ENCODE measurements around the gene SPINK1.

SPINK1 gene

DNA sequence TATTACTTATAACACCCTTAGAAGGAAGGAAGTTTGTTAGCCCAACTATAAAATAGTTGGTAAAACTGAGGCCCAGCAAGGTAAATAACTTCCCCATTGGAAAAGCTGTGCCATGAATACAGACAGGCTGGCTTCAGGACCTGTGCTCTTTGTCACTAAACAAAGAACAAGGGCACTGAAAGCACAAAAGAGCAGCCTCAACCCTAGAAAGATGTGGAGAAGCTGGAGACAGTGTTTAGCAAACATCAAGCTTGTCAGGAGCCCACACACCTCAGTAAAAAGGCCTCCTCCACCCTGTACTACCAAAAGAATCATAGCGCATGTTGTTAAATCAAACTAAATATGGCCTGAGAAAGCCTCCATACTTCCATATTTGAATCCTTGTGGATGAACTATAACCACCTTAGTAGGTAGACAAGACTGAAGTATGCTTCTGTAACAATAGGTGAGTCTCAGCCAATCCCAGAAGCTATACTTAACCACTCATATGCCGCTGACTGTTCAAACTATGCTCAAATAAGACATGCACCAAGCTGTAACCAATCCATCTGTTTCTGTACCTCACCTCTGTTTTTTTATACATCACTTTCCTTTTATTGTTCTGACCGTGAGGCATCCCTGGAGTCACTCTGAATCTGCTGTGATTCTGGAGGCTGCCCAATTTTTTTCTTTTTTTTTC is 28.6 kb upstream of the SPINK1 start:
- H3K27ac Mint-ChIP-seq = no peak overlapping the region
- no peaks in the 10 kb centered on the region for H3K36me3 Mint-ChIP-seq (ENCODE audit: low read depth)
- H3K4me3 Mint-ChIP-seq = no peak overlapping the region
- peaks cover 3% of the 10 kb centered on the region for H3K27me3 Mint-ChIP-seq (ENCODE audit: low read depth)
- no peaks in the 10 kb centered on the region for H3K4me1 Mint-ChIP-seq (ENCODE audit: low read depth)
- H3K9me3 Mint-ChIP-seq = no peaks in the 10 kb centered on the region

DNA sequence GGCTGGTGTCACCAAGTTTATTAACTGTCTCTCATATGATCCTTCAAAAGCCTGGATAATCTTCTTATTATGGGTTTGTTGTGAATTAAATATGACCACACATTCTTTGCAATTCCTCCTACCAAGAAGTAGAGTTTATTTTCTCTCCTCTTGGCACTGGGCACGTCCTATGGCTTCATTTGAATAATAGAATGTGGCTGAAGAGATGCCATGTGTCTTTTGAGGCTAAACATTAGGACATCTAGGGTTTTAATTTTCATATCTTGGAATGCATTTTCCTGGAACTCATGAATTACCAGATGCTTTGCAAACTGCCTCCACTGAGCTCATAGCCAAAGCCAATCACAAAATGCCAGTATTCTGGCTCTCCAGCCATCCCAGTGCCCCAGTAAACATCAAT is 27.1 kb upstream of the SPINK1 start:
- Mint-ChIP-seq H3K4me3 (no peak overlapping the region), H3K9me3 (no peaks in the 10 kb centered on the region), H3K27ac (no peak overlapping the region), H3K36me3 (ENCODE audit: low read depth) (no peaks in the 10 kb centered on the region), H3K4me1 (ENCODE audit: low read depth) (no peaks in the 10 kb centered on the region), H3K27me3 (ENCODE audit: low read depth) (peaks cover 5% of the 10 kb centered on the region)

DNA sequence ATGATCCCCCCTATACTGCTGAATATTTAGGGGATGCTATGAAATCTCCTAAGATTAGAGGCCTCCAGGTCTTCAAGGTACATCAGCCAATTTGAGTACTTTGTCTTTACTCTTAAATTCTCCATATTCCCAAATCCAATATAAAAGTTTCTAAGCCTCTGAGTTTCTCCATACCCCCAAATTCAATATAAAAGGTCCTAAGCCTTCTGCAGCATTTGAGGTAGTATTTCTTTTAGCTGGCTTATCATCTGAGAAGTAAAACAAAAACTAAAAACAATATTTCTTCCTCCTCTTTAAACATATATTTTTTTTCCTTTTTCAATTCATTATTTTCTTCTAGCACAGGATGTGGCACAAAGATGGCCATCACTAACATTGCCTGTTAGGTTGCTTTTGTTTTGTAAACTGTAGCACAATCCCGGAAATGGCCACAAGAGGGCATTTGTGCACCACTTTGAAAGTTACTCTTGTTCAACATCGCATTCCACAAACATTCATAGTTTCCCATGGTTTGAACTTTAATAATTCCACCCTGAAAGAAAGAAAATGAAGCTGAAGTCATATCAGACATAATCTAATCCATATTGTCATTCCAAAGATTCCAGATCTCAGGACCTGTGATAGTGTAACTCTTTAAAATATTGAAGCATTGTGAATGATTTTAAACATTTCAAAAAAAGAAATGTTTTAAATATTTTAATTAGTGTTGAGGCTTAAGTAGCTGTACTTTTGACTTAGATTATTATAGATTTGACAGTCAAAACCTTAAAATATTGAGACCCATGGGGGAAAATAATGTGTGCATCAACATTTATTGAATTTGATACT is 26.0 kb upstream of the SPINK1 start:
- peaks cover 8% of the 10 kb centered on the region for H3K27me3 Mint-ChIP-seq (ENCODE audit: low read depth)
- H3K4me3 Mint-ChIP-seq = no peak overlapping the region
- H3K27ac Mint-ChIP-seq = no peak overlapping the region
- H3K4me1 Mint-ChIP-seq (ENCODE audit: low read depth) = no peaks in the 10 kb centered on the region
- H3K9me3 Mint-ChIP-seq = no peaks in the 10 kb centered on the region
- H3K36me3 Mint-ChIP-seq (ENCODE audit: low read depth) = no peaks in the 10 kb centered on the region

DNA sequence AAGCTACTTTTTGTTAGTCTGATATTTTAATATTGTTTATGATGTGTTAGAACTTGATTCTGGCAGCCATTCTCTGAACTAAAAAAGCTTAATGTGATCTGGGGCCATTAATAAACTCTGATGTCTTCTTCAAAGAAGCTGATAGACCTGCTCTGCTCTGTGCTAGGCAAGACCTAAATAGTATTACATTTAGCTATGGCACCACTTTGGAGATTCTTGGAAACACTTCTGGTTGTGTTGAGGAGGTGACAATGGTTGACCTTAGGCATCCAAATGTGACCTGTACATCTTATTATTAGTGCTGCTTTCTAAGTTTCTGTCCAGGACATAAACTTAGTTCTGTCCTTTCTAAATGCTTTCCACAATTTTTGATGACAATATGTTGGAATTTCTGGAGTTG is 25.3 kb upstream of the SPINK1 start:
- no peaks in the 10 kb centered on the region for H3K36me3 Mint-ChIP-seq (ENCODE audit: low read depth)
- no peaks in the 10 kb centered on the region for H3K9me3 Mint-ChIP-seq
- H3K27me3 Mint-ChIP-seq (ENCODE audit: low read depth) = peaks cover 8% of the 10 kb centered on the region
- no peak overlapping the region for H3K27ac Mint-ChIP-seq
- no peak overlapping the region for H3K4me3 Mint-ChIP-seq
- H3K4me1 Mint-ChIP-seq (ENCODE audit: low read depth) = no peaks in the 10 kb centered on the region

DNA sequence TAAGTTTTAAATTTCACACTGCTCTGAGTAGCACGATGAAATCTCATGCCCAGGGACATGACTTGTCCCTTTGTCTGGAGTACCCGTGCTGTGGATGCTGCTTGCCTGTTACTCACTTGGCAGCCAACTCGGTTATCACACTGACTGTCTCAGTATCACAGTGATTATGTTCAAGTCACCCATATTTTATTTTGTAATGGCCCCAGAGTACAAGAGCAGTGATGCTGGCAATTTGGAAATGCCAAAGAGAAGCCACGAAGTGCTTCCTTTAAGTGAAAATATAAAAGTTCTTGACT is 24.3 kb upstream of the SPINK1 start:
- Mint-ChIP-seq H3K36me3 (ENCODE audit: low read depth) (no peaks in the 10 kb centered on the region), H3K4me1 (ENCODE audit: low read depth) (no peaks in the 10 kb centered on the region), H3K27ac (no peak overlapping the region), H3K4me3 (no peak overlapping the region), H3K27me3 (ENCODE audit: low read depth) (peaks cover 8% of the 10 kb centered on the region), H3K9me3 (no peaks in the 10 kb centered on the region)

DNA sequence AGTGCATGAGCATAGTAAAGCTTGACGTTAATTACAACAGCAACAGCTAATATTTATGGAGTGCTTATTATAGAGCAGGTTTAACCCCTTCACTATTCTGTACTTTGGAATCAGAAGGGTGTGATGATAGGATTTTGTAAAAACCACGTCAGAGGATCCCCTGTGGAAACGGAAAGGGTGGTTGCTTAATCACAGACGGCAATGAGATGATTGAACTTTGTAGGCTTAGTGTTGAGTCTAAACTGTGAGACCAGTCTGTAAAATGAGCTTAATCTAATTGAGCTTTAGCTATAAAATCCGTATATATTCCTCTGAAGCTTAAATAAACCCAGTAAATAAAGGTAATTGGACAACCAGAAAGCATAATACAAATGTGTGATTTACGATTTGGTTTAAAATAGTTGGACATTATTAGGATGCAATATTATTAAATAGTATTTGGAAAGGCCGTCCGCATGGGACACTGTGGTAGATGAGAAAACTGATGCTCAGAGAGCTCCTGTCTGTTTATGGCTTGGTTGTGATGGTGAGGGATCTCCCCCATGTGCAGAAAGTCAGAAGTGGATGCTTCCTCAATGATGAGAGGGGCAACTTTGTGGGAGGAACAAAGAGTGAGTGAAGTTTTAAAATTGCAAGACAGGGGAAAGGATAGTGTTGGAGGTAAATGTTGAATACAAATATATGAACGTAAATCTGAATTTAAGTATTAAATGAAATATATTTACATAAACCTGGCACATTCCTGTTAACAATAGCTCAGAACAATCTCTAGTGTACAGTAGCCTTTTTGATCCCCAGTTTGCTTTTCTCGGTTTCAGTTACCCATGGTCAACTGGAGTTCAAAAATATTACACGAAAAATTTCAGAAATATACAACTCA is 23.7 kb upstream of the SPINK1 start:
- Mint-ChIP-seq H3K27me3 (ENCODE audit: low read depth) (peaks cover 8% of the 10 kb centered on the region), H3K4me1 (ENCODE audit: low read depth) (no peaks in the 10 kb centered on the region), H3K27ac (no peak overlapping the region), H3K36me3 (ENCODE audit: low read depth) (no peaks in the 10 kb centered on the region), H3K9me3 (no peaks in the 10 kb centered on the region), H3K4me3 (no peak overlapping the region)

DNA sequence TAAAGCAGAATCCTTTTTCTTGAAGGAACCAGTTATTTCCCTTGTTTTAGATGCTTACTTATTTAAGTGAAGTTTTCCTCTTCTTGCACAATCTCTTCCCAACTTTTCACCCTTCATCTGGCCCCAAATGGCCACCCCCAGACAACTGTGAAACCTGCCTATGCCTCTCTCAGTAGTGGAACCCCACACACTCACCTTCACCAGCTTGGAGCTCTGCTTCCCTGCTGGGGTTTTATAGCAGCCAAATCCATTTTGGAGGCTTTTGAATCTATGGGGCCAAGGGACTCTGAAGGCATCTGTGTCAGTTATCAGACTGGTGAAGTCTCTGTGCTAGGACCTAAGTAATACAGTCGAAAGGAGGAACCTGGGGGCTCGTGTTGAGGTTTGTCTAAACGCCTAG is 22.9 kb upstream of the SPINK1 start:
- H3K4me3 Mint-ChIP-seq = no peak overlapping the region
- no peaks in the 10 kb centered on the region for H3K36me3 Mint-ChIP-seq (ENCODE audit: low read depth)
- H3K9me3 Mint-ChIP-seq = no peaks in the 10 kb centered on the region
- H3K4me1 Mint-ChIP-seq (ENCODE audit: low read depth) = no peaks in the 10 kb centered on the region
- peaks cover 8% of the 10 kb centered on the region for H3K27me3 Mint-ChIP-seq (ENCODE audit: low read depth)
- H3K27ac Mint-ChIP-seq = no peak overlapping the region

DNA sequence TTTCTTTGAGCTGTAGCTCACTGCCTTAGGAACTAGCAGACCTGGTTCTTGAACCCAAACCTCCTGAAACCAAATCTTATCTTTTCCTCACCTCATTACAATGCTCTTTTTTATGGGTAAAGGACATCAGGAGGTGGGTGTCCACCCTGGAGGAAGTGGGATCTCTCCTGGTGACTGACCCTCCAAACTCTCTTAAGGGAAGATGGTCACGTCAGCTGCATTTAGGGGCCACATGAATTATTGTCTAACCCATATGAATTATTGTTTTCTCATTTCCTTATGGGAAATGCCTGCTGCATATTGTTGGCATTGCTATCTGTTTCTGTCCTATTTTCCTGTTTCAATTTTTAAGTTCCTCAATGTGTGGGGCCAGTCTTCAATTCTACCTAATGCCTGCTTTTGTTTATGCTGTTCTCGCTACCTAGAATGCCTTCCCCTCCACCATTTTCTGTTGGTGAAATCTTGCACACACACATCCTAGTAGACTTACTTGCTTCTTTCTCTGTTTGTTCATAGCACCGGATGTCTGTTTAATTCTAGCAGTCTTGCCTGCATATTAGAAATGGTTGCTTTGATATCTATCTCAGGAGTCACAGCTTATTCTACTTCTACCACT is 22.0 kb upstream of the SPINK1 start:
- no peaks in the 10 kb centered on the region for H3K4me1 Mint-ChIP-seq (ENCODE audit: low read depth)
- no peak overlapping the region for H3K4me3 Mint-ChIP-seq
- peaks cover 7% of the 10 kb centered on the region for H3K27me3 Mint-ChIP-seq (ENCODE audit: low read depth)
- H3K36me3 Mint-ChIP-seq (ENCODE audit: low read depth) = no peaks in the 10 kb centered on the region
- H3K27ac Mint-ChIP-seq = no peak overlapping the region
- H3K9me3 Mint-ChIP-seq = no peaks in the 10 kb centered on the region

DNA sequence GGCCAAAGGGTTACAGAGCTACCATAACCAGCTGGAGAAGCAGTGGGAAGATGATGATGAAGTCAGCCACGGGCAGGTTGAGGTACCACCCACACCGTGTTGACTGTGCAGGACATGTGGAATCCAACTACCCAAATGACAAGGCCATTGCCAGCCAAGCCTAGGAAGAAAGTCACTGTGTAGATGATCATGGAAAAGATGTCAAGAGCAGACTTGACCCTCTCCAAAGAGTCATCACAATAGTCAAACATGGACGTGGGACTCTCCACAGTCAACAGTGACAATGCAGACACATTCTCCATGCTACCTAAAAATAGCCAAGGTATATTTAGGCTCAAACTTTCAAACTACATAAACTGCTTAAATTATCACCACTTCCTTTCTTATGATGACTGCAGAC is 20.9 kb upstream of the SPINK1 start:
- peaks cover 9% of the 10 kb centered on the region for H3K27me3 Mint-ChIP-seq (ENCODE audit: low read depth)
- no peaks in the 10 kb centered on the region for H3K4me1 Mint-ChIP-seq (ENCODE audit: low read depth)
- H3K4me3 Mint-ChIP-seq = no peak overlapping the region
- no peak overlapping the region for H3K27ac Mint-ChIP-seq
- H3K36me3 Mint-ChIP-seq (ENCODE audit: low read depth) = no peaks in the 10 kb centered on the region
- H3K9me3 Mint-ChIP-seq = no peaks in the 10 kb centered on the region

DNA sequence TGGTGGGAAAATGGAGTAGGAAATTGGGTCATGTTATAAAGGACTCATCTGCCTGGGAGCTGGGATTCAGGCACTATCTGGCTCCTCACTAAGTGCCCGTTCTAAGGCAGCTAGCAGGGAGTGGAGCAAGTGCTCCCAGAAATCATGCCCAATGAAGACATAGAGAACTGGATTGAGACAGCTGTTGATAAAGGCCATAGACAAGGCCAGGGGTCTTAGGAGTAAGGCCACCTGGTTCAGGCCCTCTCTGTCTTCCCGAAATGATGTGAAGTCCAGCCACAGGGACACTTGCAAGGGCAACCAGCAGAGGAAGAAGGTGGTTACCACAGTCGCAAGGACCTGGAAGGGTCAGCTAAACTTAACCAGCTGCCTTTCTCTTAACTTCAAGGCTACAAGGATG is 20.1 kb upstream of the SPINK1 start:
- no peaks in the 10 kb centered on the region for H3K4me1 Mint-ChIP-seq (ENCODE audit: low read depth)
- peaks cover 9% of the 10 kb centered on the region for H3K27me3 Mint-ChIP-seq (ENCODE audit: low read depth)
- H3K36me3 Mint-ChIP-seq (ENCODE audit: low read depth) = no peaks in the 10 kb centered on the region
- no peaks in the 10 kb centered on the region for H3K9me3 Mint-ChIP-seq
- H3K4me3 Mint-ChIP-seq = no peak overlapping the region
- no peak overlapping the region for H3K27ac Mint-ChIP-seq

DNA sequence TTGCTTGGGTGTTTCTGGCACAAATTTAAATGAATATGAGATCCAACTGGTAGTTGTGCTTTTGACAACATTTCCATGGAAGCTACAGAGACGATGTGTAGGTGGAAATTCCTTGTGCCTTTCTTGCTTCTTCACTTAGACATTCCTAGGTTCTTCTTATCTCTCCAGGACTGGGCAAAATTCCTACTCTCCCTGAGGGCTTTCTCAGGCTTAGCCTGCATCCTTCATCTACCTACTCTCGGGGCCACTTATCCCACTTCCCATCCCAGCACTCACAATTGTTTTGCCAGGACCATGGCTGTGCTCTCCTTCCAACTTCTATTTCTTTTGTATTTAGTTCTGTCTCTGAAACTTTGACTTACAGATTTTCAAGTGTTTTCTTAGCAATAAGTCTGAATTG is 17.8 kb upstream of the SPINK1 start:
- H3K4me3 Mint-ChIP-seq = no peak overlapping the region

DNA sequence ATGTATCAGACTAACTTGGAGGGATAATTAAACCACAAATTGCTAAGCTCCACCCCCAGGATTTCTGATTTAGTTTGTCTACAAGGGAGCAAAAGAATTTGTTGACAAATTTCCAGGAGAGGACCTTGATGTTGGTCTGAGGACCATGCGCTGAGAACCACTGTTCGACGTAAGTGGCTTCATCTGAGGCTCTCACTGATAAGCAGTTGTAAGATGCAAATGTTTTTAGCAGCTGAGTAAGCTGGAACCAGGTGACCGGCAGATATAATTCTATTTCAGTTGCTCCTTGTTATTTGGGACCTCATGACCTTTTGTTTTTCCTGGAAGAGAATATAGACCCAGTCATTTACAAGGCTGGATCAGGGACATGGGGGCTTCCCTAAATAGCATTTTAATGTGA is 14.1 kb upstream of the SPINK1 start:
- Mint-ChIP-seq H3K4me1 (ENCODE audit: low read depth) (no peaks in the 10 kb centered on the region), H3K36me3 (ENCODE audit: low read depth) (no peaks in the 10 kb centered on the region), H3K27me3 (ENCODE audit: low read depth) (peaks cover 4% of the 10 kb centered on the region), H3K9me3 (no peaks in the 10 kb centered on the region), H3K27ac (no peak overlapping the region), H3K4me3 (no peak overlapping the region)

More for the DNA sequence above, 17.8 kb upstream of the SPINK1 start:
- no peaks in the 10 kb centered on the region for H3K9me3 Mint-ChIP-seq
- peaks cover 9% of the 10 kb centered on the region for H3K27me3 Mint-ChIP-seq (ENCODE audit: low read depth)
- no peak overlapping the region for H3K27ac Mint-ChIP-seq
- no peaks in the 10 kb centered on the region for H3K4me1 Mint-ChIP-seq (ENCODE audit: low read depth)
- no peaks in the 10 kb centered on the region for H3K36me3 Mint-ChIP-seq (ENCODE audit: low read depth)

DNA sequence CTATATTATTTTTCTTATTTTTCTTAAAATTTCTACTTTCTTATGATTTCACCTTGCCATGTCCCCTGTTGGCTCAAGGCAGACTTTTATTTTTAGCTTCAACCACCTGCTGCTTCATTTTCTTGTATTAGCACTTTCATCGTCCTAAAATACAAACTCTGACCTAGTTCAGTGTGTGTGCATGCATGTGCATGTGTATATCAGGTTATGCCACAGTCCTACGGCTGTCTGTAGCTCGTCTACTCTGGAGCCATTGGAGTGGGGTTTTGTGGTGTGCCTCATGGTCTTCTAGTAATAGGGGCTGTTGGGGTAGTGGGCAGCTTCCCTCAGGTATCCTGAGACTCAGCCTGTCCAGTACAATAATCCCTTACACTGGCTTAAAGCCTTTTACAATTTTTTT is 13.4 kb upstream of the SPINK1 start:
- Mint-ChIP-seq H3K4me3 (no peak overlapping the region), H3K27ac (no peak overlapping the region), H3K36me3 (ENCODE audit: low read depth) (no peaks in the 10 kb centered on the region), H3K27me3 (ENCODE audit: low read depth) (peaks cover 4% of the 10 kb centered on the region), H3K9me3 (no peaks in the 10 kb centered on the region), H3K4me1 (ENCODE audit: low read depth) (no peaks in the 10 kb centered on the region)

DNA sequence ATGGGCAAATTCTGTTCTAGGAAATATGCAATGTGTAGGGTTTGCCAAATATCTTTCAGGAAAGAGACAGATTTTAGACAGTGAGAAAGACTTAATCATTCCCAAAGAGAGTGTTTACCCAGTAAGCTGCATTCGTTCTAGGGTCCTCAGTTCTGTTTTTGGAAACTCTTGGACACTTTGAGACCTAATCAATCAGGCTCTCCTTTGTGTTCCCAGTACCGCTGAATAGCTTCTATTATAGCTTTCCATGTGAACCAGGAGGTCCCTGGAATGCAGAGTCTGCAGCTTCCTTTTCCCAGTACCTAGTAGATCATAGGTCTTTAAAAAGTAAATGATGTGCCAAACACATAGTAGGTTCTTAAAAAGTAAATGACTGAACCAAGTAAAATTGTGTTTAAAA is 11.4 kb upstream of the SPINK1 start:
- no peaks in the 10 kb centered on the region for H3K9me3 Mint-ChIP-seq
- H3K27me3 Mint-ChIP-seq (ENCODE audit: low read depth) = peaks cover 4% of the 10 kb centered on the region
- no peak overlapping the region for H3K27ac Mint-ChIP-seq
- H3K4me3 Mint-ChIP-seq = no peak overlapping the region
- H3K4me1 Mint-ChIP-seq (ENCODE audit: low read depth) = no peaks in the 10 kb centered on the region
- no peaks in the 10 kb centered on the region for H3K36me3 Mint-ChIP-seq (ENCODE audit: low read depth)

Measured in T-helper 1 cell treated with Interleukin-12 subunit alpha and Interleukin-12 subunit beta and Interleukin-4 antibody, amounts not matched to agents 30 μg/mL and 1 μg/mL, for 36 hours (primary cell).